GM15510 (cell line): Measurements from ENCODE around the gene CIITA.

Source experiments
- POLR2A ChIP-seq: IDR thresholded peaks from 3 replicates; pipeline ENCODE4 v1.6.1; 2011; ENCODE audit warnings: borderline replicate concordance; ENCODE audit not compliant: insufficient read length; ENCODE audit errors: extremely low read depth

CIITA gene

GRCh38 chr16:10935226-10935915, 58.4 kb downstream of the CIITA start:
- TF ChIP-seq POLR2A, result no peak

- no peak for TF ChIP-seq POLR2A
These were observed 59.4 kb downstream of the CIITA start for GRCh38 chr16:10936272-10936984.

GRCh38 chr16:10937068-10937859, 60.3 kb downstream of the CIITA start:
- TF ChIP-seq POLR2A, result no peak

- TF ChIP-seq POLR2A, result peak; percentile 19
These were observed 61.3 kb downstream of the CIITA start for GRCh38 chr16:10938321-10938720.

GRCh38 chr16:10938796-10939648, 62.0 kb downstream of the CIITA start:
- no peak for TF ChIP-seq POLR2A

- no peak for TF ChIP-seq POLR2A
These were observed 62.7 kb downstream of the CIITA start for GRCh38 chr16:10939649-10940234.

- TF ChIP-seq POLR2A, result no peak
These were observed 63.6 kb downstream of the CIITA start for GRCh38 chr16:10940501-10941079.

- TF ChIP-seq POLR2A, result no peak
These were observed 64.3 kb downstream of the CIITA start for GRCh38 chr16:10941127-10941933.

- TF ChIP-seq POLR2A, result peak; percentile 63
These were observed 65.5 kb downstream of the CIITA start, which contains the start of gene DEXI for GRCh38 chr16:10942352-10943063. DEXI (minus strand) TSS chr16:10942468; CDS start chr16:10942005, 463 bp downstream.

GRCh38 chr16:10943064-10943353, 66.0 kb downstream of the CIITA start:
- no peak for TF ChIP-seq POLR2A

GRCh38 chr16:10944249-10945064, 67.5 kb downstream of the CIITA start, which contains the start of gene CLEC16A:
CLEC16A (plus strand) TSS chr16:10944564; CDS start chr16:10944718, 154 bp downstream.
- peak; percentile 90 for TF ChIP-seq POLR2A

- no peak for TF ChIP-seq POLR2A
These were observed 68.2 kb downstream of the CIITA start for GRCh38 chr16:10945065-10945787.
